ENCODE measurements around the gene SLC35E2B.

DNA sequence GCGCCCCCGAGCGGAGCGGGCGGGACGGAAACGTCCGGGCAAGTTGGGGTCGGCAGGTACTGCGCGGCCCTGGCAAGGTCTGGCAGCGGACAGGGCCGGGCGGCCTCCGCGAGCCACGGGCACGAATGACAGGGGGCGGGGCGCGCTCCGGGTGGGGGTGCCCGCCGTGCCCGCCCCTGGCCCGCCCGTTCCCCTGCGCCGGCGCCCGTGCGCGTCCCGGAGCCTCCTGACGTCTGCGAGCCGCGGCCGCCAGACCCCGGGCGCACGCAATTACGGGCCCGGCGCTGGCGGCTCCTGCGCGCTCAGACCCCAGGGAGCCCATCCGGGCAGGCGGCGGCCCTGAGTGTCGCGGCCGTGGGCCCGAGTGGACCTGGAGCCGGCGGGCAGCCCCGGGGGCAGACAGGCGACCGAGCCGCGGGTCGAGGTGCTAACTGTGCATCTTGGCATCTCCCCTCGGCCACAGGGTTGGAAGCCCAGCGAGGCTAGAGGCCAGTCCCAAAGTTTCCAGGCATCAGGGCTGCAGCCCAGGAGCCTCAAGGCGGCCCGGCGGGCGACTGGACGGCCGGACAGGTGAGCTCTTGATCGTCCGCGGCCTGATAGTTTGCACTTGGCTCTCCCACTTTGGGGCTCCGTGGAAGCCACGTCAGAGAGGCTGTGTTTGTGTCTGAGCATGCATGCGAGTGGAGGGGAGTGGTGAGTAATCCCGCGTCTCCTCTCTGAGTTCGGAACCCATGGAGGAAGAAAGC lies 76.4 kb downstream of the SLC35E2B start:
- TF ChIP-seq, protein P1, sequence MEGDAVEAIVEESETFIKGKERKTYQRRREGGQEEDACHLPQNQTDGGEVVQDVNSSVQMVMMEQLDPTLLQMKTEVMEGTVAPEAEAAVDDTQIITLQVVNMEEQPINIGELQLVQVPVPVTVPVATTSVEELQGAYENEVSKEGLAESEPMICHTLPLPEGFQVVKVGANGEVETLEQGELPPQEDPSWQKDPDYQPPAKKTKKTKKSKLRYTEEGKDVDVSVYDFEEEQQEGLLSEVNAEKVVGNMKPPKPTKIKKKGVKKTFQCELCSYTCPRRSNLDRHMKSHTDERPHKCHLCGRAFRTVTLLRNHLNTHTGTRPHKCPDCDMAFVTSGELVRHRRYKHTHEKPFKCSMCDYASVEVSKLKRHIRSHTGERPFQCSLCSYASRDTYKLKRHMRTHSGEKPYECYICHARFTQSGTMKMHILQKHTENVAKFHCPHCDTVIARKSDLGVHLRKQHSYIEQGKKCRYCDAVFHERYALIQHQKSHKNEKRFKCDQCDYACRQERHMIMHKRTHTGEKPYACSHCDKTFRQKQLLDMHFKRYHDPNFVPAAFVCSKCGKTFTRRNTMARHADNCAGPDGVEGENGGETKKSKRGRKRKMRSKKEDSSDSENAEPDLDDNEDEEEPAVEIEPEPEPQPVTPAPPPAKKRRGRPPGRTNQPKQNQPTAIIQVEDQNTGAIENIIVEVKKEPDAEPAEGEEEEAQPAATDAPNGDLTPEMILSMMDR (IDR thresholded peaks at IDR 0.05), result no peak
- TF ChIP-seq MAFK (IDR thresholded peaks at IDR 0.05; ENCODE audit: partially characterized antibody), result no peak
- no peak for TF ChIP-seq POLR2A (IDR thresholded peaks at IDR 0.05; ENCODE audit: low read length)
- no peak for TF ChIP-seq RAD21 (conservative IDR thresholded peaks at IDR 0.05 in 1 of 2, IDR thresholded peaks at IDR 0.05 in 1 of 2)
- TF ChIP-seq RNF2 (IDR thresholded peaks at IDR 0.05; ENCODE audit: borderline replicate concordance, low read depth), result no peak
- TF ChIP-seq NPAS2 (CRISPR knock-in tag; IDR thresholded peaks at IDR 0.05; ENCODE audit: borderline replicate concordance), result no peak
- TF ChIP-seq, protein P2, sequence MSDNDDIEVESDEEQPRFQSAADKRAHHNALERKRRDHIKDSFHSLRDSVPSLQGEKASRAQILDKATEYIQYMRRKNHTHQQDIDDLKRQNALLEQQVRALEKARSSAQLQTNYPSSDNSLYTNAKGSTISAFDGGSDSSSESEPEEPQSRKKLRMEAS (IDR thresholded peaks at IDR 0.05), result no peak
- TF ChIP-seq, protein P3, sequence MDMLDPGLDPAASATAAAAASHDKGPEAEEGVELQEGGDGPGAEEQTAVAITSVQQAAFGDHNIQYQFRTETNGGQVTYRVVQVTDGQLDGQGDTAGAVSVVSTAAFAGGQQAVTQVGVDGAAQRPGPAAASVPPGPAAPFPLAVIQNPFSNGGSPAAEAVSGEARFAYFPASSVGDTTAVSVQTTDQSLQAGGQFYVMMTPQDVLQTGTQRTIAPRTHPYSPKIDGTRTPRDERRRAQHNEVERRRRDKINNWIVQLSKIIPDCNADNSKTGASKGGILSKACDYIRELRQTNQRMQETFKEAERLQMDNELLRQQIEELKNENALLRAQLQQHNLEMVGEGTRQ (IDR thresholded peaks at IDR 0.05), result no peak

Data from A549 (cell line).